Measurements from ENCODE around the gene FBXW5.

Gene FBXW5

GRCh38 chr9:136973618-136974617 lies 29.4 kb upstream of the FBXW5 start:
- TF ChIP-seq ZFP3 (CRISPR knock-in tag; IDR thresholded peaks at IDR 0.05), result no peak
- no peak for TF ChIP-seq ISL1 (CRISPR knock-in tag; IDR thresholded peaks at IDR 0.05)
- TF ChIP-seq PATZ1 (CRISPR knock-in tag; IDR thresholded peaks at IDR 0.05; ENCODE audit: borderline replicate concordance), result no peak
- TF ChIP-seq TOX (CRISPR knock-in tag; IDR thresholded peaks at IDR 0.05; ENCODE audit: borderline replicate concordance), result no peak
- TF ChIP-seq CREB5 (CRISPR knock-in tag; IDR thresholded peaks at IDR 0.05; ENCODE audit: low read depth), result no peak
- TF ChIP-seq OSR1 (CRISPR knock-in tag; IDR thresholded peaks at IDR 0.05), result no peak
- no peak for TF ChIP-seq CSRNP3 (CRISPR knock-in tag; IDR thresholded peaks at IDR 0.05)
- ATAC-seq, result no peak

GRCh38 chr9:136972743-136973142 lies 28.2 kb upstream of the FBXW5 start:
- ATAC-seq, result no peak
- TF ChIP-seq TSHZ2 (CRISPR knock-in tag; IDR thresholded peaks at IDR 0.05) (no peak), ZFP3 (CRISPR knock-in tag; IDR thresholded peaks at IDR 0.05) (no peak), TOX (CRISPR knock-in tag; IDR thresholded peaks at IDR 0.05; ENCODE audit: borderline replicate concordance) (no peak), ZNF70 (CRISPR knock-in tag; IDR thresholded peaks at IDR 0.05) (no peak), BACH2 (CRISPR knock-in tag; IDR thresholded peaks at IDR 0.05; ENCODE audit: borderline replicate concordance) (no peak), CREB5 (CRISPR knock-in tag; IDR thresholded peaks at IDR 0.05; ENCODE audit: low read depth) (no peak), ISL1 (CRISPR knock-in tag; IDR thresholded peaks at IDR 0.05) (no peak), PPARA (CRISPR knock-in tag; IDR thresholded peaks at IDR 0.05; ENCODE audit: borderline replicate concordance) (no peak), ZNF565 (CRISPR knock-in tag; conservative IDR thresholded peaks at IDR 0.05; ENCODE audit: low read depth) (no peak), CSDC2 (CRISPR knock-in tag; IDR thresholded peaks at IDR 0.05) (no peak), PATZ1 (CRISPR knock-in tag; IDR thresholded peaks at IDR 0.05; ENCODE audit: borderline replicate concordance) (no peak), POU6F1 (CRISPR knock-in tag; IDR thresholded peaks at IDR 0.05; ENCODE audit: borderline replicate concordance, low read depth) (no peak), TCF4 (CRISPR knock-in tag; IDR thresholded peaks at IDR 0.05; ENCODE audit: borderline replicate concordance) (no peak), RARB (CRISPR knock-in tag; IDR thresholded peaks at IDR 0.05) (no peak), ZNF8 (CRISPR knock-in tag; IDR thresholded peaks at IDR 0.05) (no peak), CSRNP3 (CRISPR knock-in tag; IDR thresholded peaks at IDR 0.05) (no peak), ARNTL (CRISPR knock-in tag; IDR thresholded peaks at IDR 0.05; ENCODE audit: borderline replicate concordance, low read depth) (no peak), GLIS3 (CRISPR knock-in tag; IDR thresholded peaks at IDR 0.05) (no peak), SNAI2 (CRISPR knock-in tag; IDR thresholded peaks at IDR 0.05) (no peak), ESRRG (CRISPR knock-in tag; IDR thresholded peaks at IDR 0.05) (no peak)

All from SK-N-SH treated with all-trans-retinoic acid at 6 μM for 48 hours (cell line).